ENCODE measurements around the gene CIAO1. TPM values are rescaled to one million over a fixed set of nuclear protein-coding genes. Genes with fewer than 3 reads are reported as not detected.

The CIAO1 gene
- total and polyA plus RNA-seq, 2 of the 13 experiments (the other 11 are each of a cell fraction or from before 2014, with no cell fraction given) = 99.3 to 120 TPM

DNA sequence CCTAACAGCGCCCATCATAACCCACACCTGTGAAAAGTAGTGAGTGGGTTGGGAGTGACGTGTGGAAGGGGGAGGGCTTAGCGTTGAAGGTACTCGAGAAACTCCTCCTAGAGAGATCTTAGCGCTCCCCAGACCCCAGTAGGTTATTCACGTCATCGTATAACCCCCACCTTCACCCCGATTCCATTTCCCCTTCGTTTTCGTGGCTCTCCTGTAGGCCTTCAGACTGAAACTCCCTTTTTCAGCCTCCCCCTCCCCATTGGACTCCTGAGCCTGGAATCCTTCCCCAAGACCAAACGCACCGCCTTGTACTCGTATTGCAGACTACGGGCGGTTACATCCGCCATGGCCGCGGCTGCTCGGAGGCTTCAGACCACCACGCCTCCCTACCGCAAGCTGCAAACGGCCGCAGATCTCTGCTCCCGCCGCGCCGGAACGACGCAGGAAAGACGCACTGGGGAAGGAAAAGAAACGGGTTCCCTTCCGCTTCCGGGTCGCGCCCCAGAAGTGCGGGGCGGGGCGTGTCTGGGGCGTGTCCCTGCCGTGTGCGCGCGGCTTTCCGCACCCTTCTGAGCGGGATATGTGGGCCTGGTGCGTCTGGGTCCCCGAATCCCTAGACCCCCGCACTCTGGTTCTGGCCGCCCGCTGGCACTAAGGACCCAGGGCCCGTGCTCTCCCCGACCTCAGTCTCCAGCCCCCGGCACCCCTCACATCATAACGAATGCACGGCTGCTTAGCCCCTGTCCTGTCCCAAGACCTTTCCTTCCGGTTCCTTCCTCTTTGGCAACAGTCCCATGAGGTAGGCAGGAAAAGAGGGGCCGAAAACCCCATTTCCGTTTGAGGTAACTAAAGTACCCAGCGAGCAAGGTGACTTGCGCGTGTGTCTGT, 39.3 kb downstream of the CIAO1 start, which contains the start of gene SNRNP200 (continued):
- TF ChIP-seq, protein P1, sequence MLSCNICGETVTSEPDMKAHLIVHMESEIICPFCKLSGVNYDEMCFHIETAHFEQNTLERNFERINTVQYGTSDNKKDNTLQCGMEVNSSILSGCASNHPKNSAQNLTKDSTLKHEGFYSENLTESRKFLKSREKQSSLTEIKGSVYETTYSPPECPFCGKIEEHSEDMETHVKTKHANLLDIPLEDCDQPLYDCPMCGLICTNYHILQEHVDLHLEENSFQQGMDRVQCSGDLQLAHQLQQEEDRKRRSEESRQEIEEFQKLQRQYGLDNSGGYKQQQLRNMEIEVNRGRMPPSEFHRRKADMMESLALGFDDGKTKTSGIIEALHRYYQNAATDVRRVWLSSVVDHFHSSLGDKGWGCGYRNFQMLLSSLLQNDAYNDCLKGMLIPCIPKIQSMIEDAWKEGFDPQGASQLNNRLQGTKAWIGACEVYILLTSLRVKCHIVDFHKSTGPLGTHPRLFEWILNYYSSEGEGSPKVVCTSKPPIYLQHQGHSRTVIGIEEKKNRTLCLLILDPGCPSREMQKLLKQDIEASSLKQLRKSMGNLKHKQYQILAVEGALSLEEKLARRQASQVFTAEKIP (CRISPR knock-in tag; IDR thresholded peaks at IDR 0.05; ENCODE audit: borderline replicate concordance) = no peak
- TF ChIP-seq POLR2AphosphoS5 (IDR thresholded peaks at IDR 0.05; ENCODE audit: low read depth, low read length) (peak; percentile 96), ZKSCAN5 (CRISPR knock-in tag; IDR thresholded peaks at IDR 0.05) (peak; percentile 76), ZNF703 (CRISPR knock-in tag; IDR thresholded peaks at IDR 0.05; ENCODE audit: borderline replicate concordance) (0 out of 2 replicates have a peak, but pooled peaks have one; percentile 63), ZNF709 (CRISPR knock-in tag; IDR thresholded peaks at IDR 0.05) (peak; percentile 93), MED13 (CRISPR knock-in tag; IDR thresholded peaks at IDR 0.05) (peak; percentile 91), ZNF143 (CRISPR knock-in tag; IDR thresholded peaks at IDR 0.05) (peak; percentile 84), PLRG1 (conservative IDR thresholded peaks at IDR 0.05) (no peak), ZNF746 (CRISPR knock-in tag; IDR thresholded peaks at IDR 0.05) (no peak; the same call in 1 of the 2 replicates), RBM22 (optimal IDR thresholded peaks at IDR 0.05; ENCODE audit: low read length) (no peak), ZNF850 (CRISPR knock-in tag; conservative IDR thresholded peaks at IDR 0.05) (no peak), JUND (CRISPR knock-in tag; IDR thresholded peaks at IDR 0.05) (no peak), EED (CRISPR knock-in tag; IDR thresholded peaks at IDR 0.05) (0 out of 2 replicates have a peak, but pooled peaks have one; percentile 34), ETV6 (CRISPR knock-in tag; conservative IDR thresholded peaks at IDR 0.05) (peak; percentile 97), NR2F2 (IDR thresholded peaks at IDR 0.05; ENCODE audit: borderline replicate concordance, low read depth) (peak; percentile 46; the same call in 1 of the 2 replicates), ISX (CRISPR knock-in tag; conservative IDR thresholded peaks at IDR 0.05) (peak; percentile 93; the same call in 1 of the 2 replicates), GTF3A (CRISPR knock-in tag; conservative IDR thresholded peaks at IDR 0.05) (peak; percentile 100), ZC3H13 (CRISPR knock-in tag; IDR thresholded peaks at IDR 0.05) (no peak; the same call in 1 of the 2 replicates)
- TF ChIP-seq, protein P2, sequence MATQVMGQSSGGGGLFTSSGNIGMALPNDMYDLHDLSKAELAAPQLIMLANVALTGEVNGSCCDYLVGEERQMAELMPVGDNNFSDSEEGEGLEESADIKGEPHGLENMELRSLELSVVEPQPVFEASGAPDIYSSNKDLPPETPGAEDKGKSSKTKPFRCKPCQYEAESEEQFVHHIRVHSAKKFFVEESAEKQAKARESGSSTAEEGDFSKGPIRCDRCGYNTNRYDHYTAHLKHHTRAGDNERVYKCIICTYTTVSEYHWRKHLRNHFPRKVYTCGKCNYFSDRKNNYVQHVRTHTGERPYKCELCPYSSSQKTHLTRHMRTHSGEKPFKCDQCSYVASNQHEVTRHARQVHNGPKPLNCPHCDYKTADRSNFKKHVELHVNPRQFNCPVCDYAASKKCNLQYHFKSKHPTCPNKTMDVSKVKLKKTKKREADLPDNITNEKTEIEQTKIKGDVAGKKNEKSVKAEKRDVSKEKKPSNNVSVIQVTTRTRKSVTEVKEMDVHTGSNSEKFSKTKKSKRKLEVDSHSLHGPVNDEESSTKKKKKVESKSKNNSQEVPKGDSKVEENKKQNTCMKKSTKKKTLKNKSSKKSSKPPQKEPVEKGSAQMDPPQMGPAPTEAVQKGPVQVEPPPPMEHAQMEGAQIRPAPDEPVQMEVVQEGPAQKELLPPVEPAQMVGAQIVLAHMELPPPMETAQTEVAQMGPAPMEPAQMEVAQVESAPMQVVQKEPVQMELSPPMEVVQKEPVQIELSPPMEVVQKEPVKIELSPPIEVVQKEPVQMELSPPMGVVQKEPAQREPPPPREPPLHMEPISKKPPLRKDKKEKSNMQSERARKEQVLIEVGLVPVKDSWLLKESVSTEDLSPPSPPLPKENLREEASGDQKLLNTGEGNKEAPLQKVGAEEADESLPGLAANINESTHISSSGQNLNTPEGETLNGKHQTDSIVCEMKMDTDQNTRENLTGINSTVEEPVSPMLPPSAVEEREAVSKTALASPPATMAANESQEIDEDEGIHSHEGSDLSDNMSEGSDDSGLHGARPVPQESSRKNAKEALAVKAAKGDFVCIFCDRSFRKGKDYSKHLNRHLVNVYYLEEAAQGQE (IDR thresholded peaks at IDR 0.05; ENCODE audit: borderline replicate concordance in 1 of 2, low read depth in 1 of 2, low read length in 2 of 2) = no peak
- TF ChIP-seq, protein P3, sequence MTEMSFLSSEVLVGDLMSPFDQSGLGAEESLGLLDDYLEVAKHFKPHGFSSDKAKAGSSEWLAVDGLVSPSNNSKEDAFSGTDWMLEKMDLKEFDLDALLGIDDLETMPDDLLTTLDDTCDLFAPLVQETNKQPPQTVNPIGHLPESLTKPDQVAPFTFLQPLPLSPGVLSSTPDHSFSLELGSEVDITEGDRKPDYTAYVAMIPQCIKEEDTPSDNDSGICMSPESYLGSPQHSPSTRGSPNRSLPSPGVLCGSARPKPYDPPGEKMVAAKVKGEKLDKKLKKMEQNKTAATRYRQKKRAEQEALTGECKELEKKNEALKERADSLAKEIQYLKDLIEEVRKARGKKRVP (CRISPR knock-in tag; IDR thresholded peaks at IDR 0.05) = no peak
- TF ChIP-seq, protein P4, sequence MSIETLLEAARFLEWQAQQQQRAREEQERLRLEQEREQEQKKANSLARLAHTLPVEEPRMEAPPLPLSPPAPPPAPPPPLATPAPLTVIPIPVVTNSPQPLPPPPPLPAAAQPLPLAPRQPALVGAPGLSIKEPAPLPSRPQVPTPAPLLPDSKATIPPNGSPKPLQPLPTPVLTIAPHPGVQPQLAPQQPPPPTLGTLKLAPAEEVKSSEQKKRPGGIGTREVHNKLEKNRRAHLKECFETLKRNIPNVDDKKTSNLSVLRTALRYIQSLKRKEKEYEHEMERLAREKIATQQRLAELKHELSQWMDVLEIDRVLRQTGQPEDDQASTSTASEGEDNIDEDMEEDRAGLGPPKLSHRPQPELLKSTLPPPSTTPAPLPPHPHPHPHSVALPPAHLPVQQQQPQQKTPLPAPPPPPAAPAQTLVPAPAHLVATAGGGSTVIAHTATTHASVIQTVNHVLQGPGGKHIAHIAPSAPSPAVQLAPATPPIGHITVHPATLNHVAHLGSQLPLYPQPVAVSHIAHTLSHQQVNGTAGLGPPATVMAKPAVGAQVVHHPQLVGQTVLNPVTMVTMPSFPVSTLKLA (IDR thresholded peaks at IDR 0.05) = peak; percentile 67

Data from HepG2 (cell line).